ENCODE measurements around the gene LPP.

Gene LPP

GRCh38 chr3:188332085-188332484 is 178.1 kb downstream of the LPP start:
- TF ChIP-seq CTCF (IDR thresholded peaks at IDR 0.05; ENCODE audit: low read length) (no peak), EZH2 (IDR thresholded peaks at IDR 0.05; ENCODE audit: borderline replicate concordance, low read length) (no peak)
- Histone ChIP-seq H3K79me2 (ENCODE audit: insufficient read depth, low read length) (no peaks in the 10 kb centered on the region), H3F3A (ENCODE audit: insufficient read depth, low read length) (no peaks in the 10 kb centered on the region), H3K9ac (ENCODE audit: low read length) (no peak overlapping the region), H3K9me3 (ENCODE audit: low read length) (no peaks in the 10 kb centered on the region), H3K27ac (ENCODE audit: low read depth, low read length, poor library complexity, severe bottlenecking) (no peak overlapping the region), H3K4me2 (ENCODE audit: low read length) (no peak overlapping the region), H3K36me3 (ENCODE audit: insufficient read depth, low read length) (no peaks in the 10 kb centered on the region), H3K9me2 (ENCODE audit: low read depth, low read length) (no peaks in the 10 kb centered on the region), H3K4me1 (ENCODE audit: insufficient read depth, low read length, severe bottlenecking) (no peaks in the 10 kb centered on the region), H4K20me1 (ENCODE audit: insufficient read depth, low read length) (no peaks in the 10 kb centered on the region), H3K4me3 (ENCODE audit: low read depth, low read length, poor library complexity, severe bottlenecking) (no peak overlapping the region), H2AFZ (ENCODE audit: low read length) (no peak overlapping the region), H3K27me3 (ENCODE audit: insufficient read depth, low read length) (no peaks in the 10 kb centered on the region)

GRCh38 chr3:188335656-188336055 is 181.7 kb downstream of the LPP start:
- H3K27ac ChIP-seq (ENCODE audit: low read depth, low read length, poor library complexity, severe bottlenecking): no peak overlapping the region
- TF ChIP-seq EZH2 (IDR thresholded peaks at IDR 0.05; ENCODE audit: borderline replicate concordance, low read length) (no peak), CTCF (IDR thresholded peaks at IDR 0.05; ENCODE audit: low read length) (no peak)
- H2AFZ ChIP-seq (ENCODE audit: low read length): no peak overlapping the region
- no peaks in the 10 kb centered on the region for H3K9me2 ChIP-seq (ENCODE audit: low read depth, low read length)
- H3K4me2 ChIP-seq (ENCODE audit: low read length): no peak overlapping the region
- no peaks in the 10 kb centered on the region for H3K9me3 ChIP-seq (ENCODE audit: low read length)
- H3K79me2 ChIP-seq (ENCODE audit: insufficient read depth, low read length): no peaks in the 10 kb centered on the region
- H3F3A ChIP-seq (ENCODE audit: insufficient read depth, low read length): 0 out of 2 replicates have a peak, but pooled peaks cover 2% of the 10 kb centered on the region
- no peaks in the 10 kb centered on the region for H4K20me1 ChIP-seq (ENCODE audit: insufficient read depth, low read length)
- no peaks in the 10 kb centered on the region for H3K36me3 ChIP-seq (ENCODE audit: insufficient read depth, low read length)
- no peak overlapping the region for H3K9ac ChIP-seq (ENCODE audit: low read length)
- no peaks in the 10 kb centered on the region for H3K27me3 ChIP-seq (ENCODE audit: insufficient read depth, low read length)
- H3K4me3 ChIP-seq (ENCODE audit: low read depth, low read length, poor library complexity, severe bottlenecking): no peak overlapping the region
- H3K4me1 ChIP-seq (ENCODE audit: insufficient read depth, low read length, severe bottlenecking): peaks cover 16% of the 10 kb centered on the region

GRCh38 chr3:188336178-188336577 is 182.2 kb downstream of the LPP start:
- TF ChIP-seq EZH2 (IDR thresholded peaks at IDR 0.05; ENCODE audit: borderline replicate concordance, low read length) (no peak), CTCF (IDR thresholded peaks at IDR 0.05; ENCODE audit: low read length) (no peak)
- H3K4me3 ChIP-seq (ENCODE audit: low read depth, low read length, poor library complexity, severe bottlenecking): no peak overlapping the region

More at GRCh38 chr3:188336178-188336577, 182.2 kb downstream of the LPP start:
- no peaks in the 10 kb centered on the region for H3K27me3 ChIP-seq (ENCODE audit: insufficient read depth, low read length)
- H2AFZ ChIP-seq (ENCODE audit: low read length): no peak overlapping the region
- no peaks in the 10 kb centered on the region for H3K9me3 ChIP-seq (ENCODE audit: low read length)
- 0 out of 2 replicates have a peak, but pooled peaks cover 3% of the 10 kb centered on the region for H3F3A ChIP-seq (ENCODE audit: insufficient read depth, low read length)
- no peaks in the 10 kb centered on the region for H3K36me3 ChIP-seq (ENCODE audit: insufficient read depth, low read length)
- H3K4me1 ChIP-seq (ENCODE audit: insufficient read depth, low read length, severe bottlenecking): peaks cover 16% of the 10 kb centered on the region
- no peak overlapping the region for H3K9ac ChIP-seq (ENCODE audit: low read length)
- H3K79me2 ChIP-seq (ENCODE audit: insufficient read depth, low read length): no peaks in the 10 kb centered on the region
- H3K9me2 ChIP-seq (ENCODE audit: low read depth, low read length): no peaks in the 10 kb centered on the region
- no peak overlapping the region for H3K27ac ChIP-seq (ENCODE audit: low read depth, low read length, poor library complexity, severe bottlenecking)
- H4K20me1 ChIP-seq (ENCODE audit: insufficient read depth, low read length): no peaks in the 10 kb centered on the region
- no peak overlapping the region for H3K4me2 ChIP-seq (ENCODE audit: low read length)
